ENCODE data around the gene PPIF. TPM values are rescaled to one million over a fixed set of nuclear protein-coding genes. Genes with fewer than 3 reads are reported as not detected.
A peak's percentile ranks its signal among the peaks of the same experiment; 100 is the strongest.

The PPIF gene
- total RNA-seq, 1 experiment from 2014 or later: 80.9 TPM

DNA sequence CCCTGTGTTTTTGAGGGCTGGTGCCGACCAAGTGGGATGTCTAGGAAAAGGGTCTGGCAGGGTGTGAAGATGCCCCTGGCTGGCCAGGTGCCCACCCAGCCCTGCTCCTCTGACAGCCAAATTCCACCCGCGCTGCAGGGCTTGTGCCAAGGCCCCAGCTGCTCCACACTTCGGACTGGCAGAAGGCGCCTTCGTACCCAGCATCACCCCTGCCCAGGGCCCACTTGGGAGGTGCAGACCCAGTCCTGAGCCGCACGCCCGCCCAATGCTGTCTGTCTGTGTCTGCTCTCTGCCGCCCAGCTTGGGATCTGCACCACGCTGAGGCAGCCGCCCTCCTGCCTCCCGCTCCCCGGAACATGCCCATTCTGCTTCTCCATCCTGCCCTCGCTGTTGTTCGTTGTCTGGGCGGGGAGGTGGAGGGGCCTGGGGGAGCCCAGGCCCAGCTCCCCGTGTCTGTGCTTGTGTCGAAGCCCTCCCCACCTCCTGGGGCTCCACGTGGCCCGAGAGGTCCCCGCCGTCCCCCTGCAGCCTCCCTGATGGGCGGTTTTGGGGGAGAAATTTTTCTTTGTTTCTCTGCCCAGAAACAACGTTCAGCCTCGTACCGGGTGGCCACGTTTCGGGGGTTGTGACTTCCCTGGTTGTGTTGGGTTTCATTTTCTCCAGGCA, 36.9 kb upstream of the PPIF start:
- Mint-ChIP-seq H3K36me3 (peaks cover 11% of the 10 kb centered on the region), H3K27me3 (ENCODE audit: low read depth) (no peaks in the 10 kb centered on the region), H3K4me1 (no peaks in the 10 kb centered on the region), H3K4me3 (no peak overlapping the region), H3K9me3 (no peaks in the 10 kb centered on the region), H3K27ac (peak overlapping the region; percentile 46)
- ChIA-PET POLR2A (no interaction called here), CTCF (no interaction called here)
- ATAC-seq (no peak), DNase-seq (ENCODE audit: low spot score) (no peak)
- TF ChIP-seq GABPB1 (CRISPR knock-in tag; IDR thresholded peaks at IDR 0.05): no peak
- TF ChIP-seq GTF2I (CRISPR knock-in tag; conservative IDR thresholded peaks at IDR 0.05): no peak
- TF ChIP-seq SMAD4 (CRISPR knock-in tag; IDR thresholded peaks at IDR 0.05): no peak
- TF ChIP-seq, protein P1, sequence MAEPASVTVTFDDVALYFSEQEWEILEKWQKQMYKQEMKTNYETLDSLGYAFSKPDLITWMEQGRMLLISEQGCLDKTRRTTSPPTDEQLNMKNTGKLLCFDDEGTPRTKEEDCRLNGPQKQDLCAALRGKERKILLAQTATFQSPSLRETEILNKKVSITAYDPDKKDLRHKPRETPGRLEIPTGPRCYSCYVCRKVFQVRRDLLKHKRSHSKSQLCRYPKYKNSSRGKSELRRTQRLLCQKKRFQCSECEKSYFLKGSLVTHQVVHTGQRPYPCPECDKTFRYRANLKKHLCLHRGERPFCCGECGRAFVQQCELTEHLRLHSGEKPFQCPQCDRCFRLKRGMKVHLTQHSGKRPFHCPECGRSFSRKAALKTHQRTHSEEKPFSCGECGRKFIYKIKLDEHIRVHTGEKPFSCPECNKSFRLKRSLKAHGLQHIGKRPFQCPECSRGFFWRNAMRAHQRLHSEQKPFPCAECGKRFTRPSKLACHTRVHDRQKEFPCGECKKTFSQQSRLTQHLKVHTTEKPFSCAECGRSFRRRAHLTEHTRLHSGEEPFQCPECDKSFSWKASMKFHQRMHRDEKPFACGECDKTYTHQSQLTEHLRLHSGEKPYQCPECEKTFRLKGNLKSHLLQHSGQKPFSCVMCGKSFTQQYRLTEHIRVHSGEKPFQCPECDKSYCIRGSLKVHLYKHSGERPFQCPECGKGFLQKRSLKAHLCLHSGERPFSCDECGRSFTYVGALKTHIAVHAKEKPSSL (CRISPR knock-in tag; conservative IDR thresholded peaks at IDR 0.05): no peak
- TF ChIP-seq, protein P2, sequence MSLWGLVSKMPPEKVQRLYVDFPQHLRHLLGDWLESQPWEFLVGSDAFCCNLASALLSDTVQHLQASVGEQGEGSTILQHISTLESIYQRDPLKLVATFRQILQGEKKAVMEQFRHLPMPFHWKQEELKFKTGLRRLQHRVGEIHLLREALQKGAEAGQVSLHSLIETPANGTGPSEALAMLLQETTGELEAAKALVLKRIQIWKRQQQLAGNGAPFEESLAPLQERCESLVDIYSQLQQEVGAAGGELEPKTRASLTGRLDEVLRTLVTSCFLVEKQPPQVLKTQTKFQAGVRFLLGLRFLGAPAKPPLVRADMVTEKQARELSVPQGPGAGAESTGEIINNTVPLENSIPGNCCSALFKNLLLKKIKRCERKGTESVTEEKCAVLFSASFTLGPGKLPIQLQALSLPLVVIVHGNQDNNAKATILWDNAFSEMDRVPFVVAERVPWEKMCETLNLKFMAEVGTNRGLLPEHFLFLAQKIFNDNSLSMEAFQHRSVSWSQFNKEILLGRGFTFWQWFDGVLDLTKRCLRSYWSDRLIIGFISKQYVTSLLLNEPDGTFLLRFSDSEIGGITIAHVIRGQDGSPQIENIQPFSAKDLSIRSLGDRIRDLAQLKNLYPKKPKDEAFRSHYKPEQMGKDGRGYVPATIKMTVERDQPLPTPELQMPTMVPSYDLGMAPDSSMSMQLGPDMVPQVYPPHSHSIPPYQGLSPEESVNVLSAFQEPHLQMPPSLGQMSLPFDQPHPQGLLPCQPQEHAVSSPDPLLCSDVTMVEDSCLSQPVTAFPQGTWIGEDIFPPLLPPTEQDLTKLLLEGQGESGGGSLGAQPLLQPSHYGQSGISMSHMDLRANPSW (CRISPR knock-in tag; conservative IDR thresholded peaks at IDR 0.05; ENCODE audit: low read depth): no peak
- TF ChIP-seq, protein P3, sequence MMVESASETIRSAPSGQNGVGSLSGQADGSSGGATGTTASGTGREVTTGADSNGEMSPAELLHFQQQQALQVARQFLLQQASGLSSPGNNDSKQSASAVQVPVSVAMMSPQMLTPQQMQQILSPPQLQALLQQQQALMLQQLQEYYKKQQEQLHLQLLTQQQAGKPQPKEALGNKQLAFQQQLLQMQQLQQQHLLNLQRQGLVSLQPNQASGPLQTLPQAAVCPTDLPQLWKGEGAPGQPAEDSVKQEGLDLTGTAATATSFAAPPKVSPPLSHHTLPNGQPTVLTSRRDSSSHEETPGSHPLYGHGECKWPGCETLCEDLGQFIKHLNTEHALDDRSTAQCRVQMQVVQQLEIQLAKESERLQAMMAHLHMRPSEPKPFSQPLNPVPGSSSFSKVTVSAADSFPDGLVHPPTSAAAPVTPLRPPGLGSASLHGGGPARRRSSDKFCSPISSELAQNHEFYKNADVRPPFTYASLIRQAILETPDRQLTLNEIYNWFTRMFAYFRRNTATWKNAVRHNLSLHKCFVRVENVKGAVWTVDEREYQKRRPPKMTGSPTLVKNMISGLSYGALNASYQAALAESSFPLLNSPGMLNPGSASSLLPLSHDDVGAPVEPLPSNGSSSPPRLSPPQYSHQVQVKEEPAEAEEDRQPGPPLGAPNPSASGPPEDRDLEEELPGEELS (CRISPR knock-in tag; IDR thresholded peaks at IDR 0.05): no peak
- TF ChIP-seq SP1 (CRISPR knock-in tag; conservative IDR thresholded peaks at IDR 0.05): no peak
- TF ChIP-seq, protein P4, sequence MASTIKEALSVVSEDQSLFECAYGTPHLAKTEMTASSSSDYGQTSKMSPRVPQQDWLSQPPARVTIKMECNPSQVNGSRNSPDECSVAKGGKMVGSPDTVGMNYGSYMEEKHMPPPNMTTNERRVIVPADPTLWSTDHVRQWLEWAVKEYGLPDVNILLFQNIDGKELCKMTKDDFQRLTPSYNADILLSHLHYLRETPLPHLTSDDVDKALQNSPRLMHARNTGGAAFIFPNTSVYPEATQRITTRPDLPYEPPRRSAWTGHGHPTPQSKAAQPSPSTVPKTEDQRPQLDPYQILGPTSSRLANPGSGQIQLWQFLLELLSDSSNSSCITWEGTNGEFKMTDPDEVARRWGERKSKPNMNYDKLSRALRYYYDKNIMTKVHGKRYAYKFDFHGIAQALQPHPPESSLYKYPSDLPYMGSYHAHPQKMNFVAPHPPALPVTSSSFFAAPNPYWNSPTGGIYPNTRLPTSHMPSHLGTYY (CRISPR knock-in tag; IDR thresholded peaks at IDR 0.05): no peak
- TF ChIP-seq, protein P5, sequence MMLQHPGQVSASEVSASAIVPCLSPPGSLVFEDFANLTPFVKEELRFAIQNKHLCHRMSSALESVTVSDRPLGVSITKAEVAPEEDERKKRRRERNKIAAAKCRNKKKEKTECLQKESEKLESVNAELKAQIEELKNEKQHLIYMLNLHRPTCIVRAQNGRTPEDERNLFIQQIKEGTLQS (CRISPR knock-in tag; conservative IDR thresholded peaks at IDR 0.05): no peak
- TF ChIP-seq RORB (CRISPR knock-in tag; IDR thresholded peaks at IDR 0.05): no peak
- no peak for TF ChIP-seq GRHL2 (CRISPR knock-in tag; IDR thresholded peaks at IDR 0.05; ENCODE audit: insufficient replicate concordance, severe bottlenecking)
- no peak for TF ChIP-seq ETV6 (CRISPR knock-in tag; IDR thresholded peaks at IDR 0.05)
- TF ChIP-seq, protein P6, sequence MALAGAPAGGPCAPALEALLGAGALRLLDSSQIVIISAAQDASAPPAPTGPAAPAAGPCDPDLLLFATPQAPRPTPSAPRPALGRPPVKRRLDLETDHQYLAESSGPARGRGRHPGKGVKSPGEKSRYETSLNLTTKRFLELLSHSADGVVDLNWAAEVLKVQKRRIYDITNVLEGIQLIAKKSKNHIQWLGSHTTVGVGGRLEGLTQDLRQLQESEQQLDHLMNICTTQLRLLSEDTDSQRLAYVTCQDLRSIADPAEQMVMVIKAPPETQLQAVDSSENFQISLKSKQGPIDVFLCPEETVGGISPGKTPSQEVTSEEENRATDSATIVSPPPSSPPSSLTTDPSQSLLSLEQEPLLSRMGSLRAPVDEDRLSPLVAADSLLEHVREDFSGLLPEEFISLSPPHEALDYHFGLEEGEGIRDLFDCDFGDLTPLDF (CRISPR knock-in tag; IDR thresholded peaks at IDR 0.05): no peak
- TF ChIP-seq ZNF219 (CRISPR knock-in tag; IDR thresholded peaks at IDR 0.05; ENCODE audit: borderline replicate concordance): no peak
- no peak for TF ChIP-seq NR1H2 (CRISPR knock-in tag; IDR thresholded peaks at IDR 0.05)

Measured in WTC11 (cell line).